Ascending aorta (tissue), 2 donors: ENCODE results near the gene PCNX1. TPM values are rescaled to one million over a fixed set of nuclear protein-coding genes. Genes with fewer than 3 reads are reported as not detected.

Experiments
- DNase-seq, 2 donors: peaks; one replicate each; pipeline ENCODE4 v3.0.0-alpha.2; 2019; ENCODE audit warnings: low spot score in 2 of 2
- H3K27ac ChIP-seq, 2 donors: fragments of 200-600 bp; sonication (generic); one replicate each; pipeline ENCODE4 v1.5.1; 2016 to 2017; ENCODE audit warnings: mild to moderate bottlenecking in 1 of 2
- H3K27me3 ChIP-seq: fragments of 200-600 bp; sonication (generic); one replicate; pipeline ENCODE4 v1.5.1; 2017
- H3K36me3 ChIP-seq, 2 donors: fragments of 200-600 bp; sonication (generic); one replicate each; pipeline ENCODE4 v1.5.1; 2016
- H3K4me1 ChIP-seq, 2 donors: fragments of 200-600 bp; sonication (generic); one replicate each; pipeline ENCODE4 v1.5.1; 2016 to 2017; ENCODE audit warnings: mild to moderate bottlenecking in 1 of 2
- H3K4me3 ChIP-seq, 2 donors: fragments of 200-600 bp; sonication (generic); one replicate each; pipeline ENCODE4 v1.5.1; 2016 to 2017; ENCODE audit warnings: mild to moderate bottlenecking in 1 of 2
- H3K9me3 ChIP-seq, 2 donors: fragments of 200-600 bp; sonication (generic); one replicate each; pipeline ENCODE4 v1.5.1; 2016
- CTCF ChIP-seq, 3 experiments: fragments of 200-600 bp in 2 of 3; fragments of 450-650 bp in 1 of 3; sonication (generic) in 2 of 3; IDR thresholded peaks; one replicate each; pipeline ENCODE4 v1.5.1; 2016 to 2019; ENCODE audit warnings: antibody characterized with exemption in 3 of 3, mild to moderate bottlenecking in 1 of 3, moderate library complexity in 1 of 3
- intact Hi-C: fragments of 100-400 bp; cut with DNase I; formaldehyde crosslinking; loops from one replicate; pipeline ENCODE4 v1.15.1; 2023
- total RNA-seq: library from RNA; depleted of rRNA; stranded (reverse); fragments of >200 nt; gene quantifications from one replicate; pipeline ENCODE4 v1.1.0, GENCODE V29; 2016

PCNX1 gene
- total RNA-seq, 1 donor from 2014 or later: 73.1 TPM

GRCh38 chr14:71096947-71097346 is 189.7 kb downstream of the PCNX1 start:
- peaks cover 3 to 30% of the 10 kb centered on the region in 2 donors for H3K36me3 ChIP-seq
- H3K4me1 ChIP-seq: no peaks in the 10 kb centered on the region
- no peak overlapping the region for H3K4me3 ChIP-seq
- TF ChIP-seq CTCF (IDR thresholded peaks at IDR 0.05): no peak
- H3K9me3 ChIP-seq: no peaks in the 10 kb centered on the region
- H3K27me3 ChIP-seq: no peaks in the 10 kb centered on the region
- intact Hi-C loops: no loop called here
- H3K27ac ChIP-seq: no peak overlapping the region
- no peak for DNase-seq

- DNase-seq: no peak
- no peak overlapping the region for H3K27ac ChIP-seq
- no peak overlapping the region for H3K4me3 ChIP-seq
- intact Hi-C loops: no loop called here
- H3K4me1 ChIP-seq: no peaks in the 10 kb centered on the region
- peak; percentile 19 to 69 (median 67) for TF ChIP-seq CTCF (IDR thresholded peaks at IDR 0.05)
- H3K9me3 ChIP-seq: no peaks in the 10 kb centered on the region
- H3K36me3 ChIP-seq: peaks cover 22 to 42% of the 10 kb centered on the region in 2 donors
- no peaks in the 10 kb centered on the region for H3K27me3 ChIP-seq
Observed at GRCh38 chr14:71103662-71104484, 196.6 kb downstream of the PCNX1 start.

GRCh38 chr14:71105177-71105576 is 197.9 kb downstream of the PCNX1 start:
- Histone ChIP-seq H3K27me3 (no peaks in the 10 kb centered on the region), H3K36me3 (peaks cover 22 to 54% of the 10 kb centered on the region in 2 donors), H3K9me3 (no peaks in the 10 kb centered on the region), H3K4me1 (no peaks in the 10 kb centered on the region), H3K27ac (no peak overlapping the region), H3K4me3 (no peak overlapping the region)
- no peak for DNase-seq
- intact Hi-C loops: no loop called here
- TF ChIP-seq CTCF (IDR thresholded peaks at IDR 0.05): no peak

DNA sequence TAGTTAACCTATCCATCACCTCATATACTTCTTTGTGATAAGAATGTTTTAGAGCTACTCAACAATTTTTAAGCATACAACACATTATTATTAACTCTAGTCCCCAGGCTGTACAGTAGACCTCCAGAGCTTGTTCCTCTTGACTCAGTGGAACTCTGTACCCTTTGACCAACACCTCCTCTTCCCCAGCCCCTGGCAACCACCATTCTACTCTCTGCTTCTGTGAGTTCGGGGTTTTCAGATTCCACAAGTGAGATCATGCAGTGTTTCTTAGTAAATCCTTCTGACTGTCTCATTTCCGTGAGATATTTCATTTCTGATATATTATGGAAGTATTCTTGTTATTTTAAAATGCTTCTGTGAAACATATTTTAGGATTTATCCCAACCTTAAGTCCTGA is 200.7 kb downstream of the PCNX1 start:
- no peak overlapping the region for H3K4me3 ChIP-seq
- no peaks in the 10 kb centered on the region for H3K9me3 ChIP-seq
- intact Hi-C loops: no loop called here
- H3K27ac ChIP-seq: no peak overlapping the region
- no peak for TF ChIP-seq CTCF (IDR thresholded peaks at IDR 0.05)
- no peaks in the 10 kb centered on the region for H3K4me1 ChIP-seq
- DNase-seq: no peak
- H3K27me3 ChIP-seq: no peaks in the 10 kb centered on the region
- peaks cover 27 to 55% of the 10 kb centered on the region in 2 donors for H3K36me3 ChIP-seq

DNA sequence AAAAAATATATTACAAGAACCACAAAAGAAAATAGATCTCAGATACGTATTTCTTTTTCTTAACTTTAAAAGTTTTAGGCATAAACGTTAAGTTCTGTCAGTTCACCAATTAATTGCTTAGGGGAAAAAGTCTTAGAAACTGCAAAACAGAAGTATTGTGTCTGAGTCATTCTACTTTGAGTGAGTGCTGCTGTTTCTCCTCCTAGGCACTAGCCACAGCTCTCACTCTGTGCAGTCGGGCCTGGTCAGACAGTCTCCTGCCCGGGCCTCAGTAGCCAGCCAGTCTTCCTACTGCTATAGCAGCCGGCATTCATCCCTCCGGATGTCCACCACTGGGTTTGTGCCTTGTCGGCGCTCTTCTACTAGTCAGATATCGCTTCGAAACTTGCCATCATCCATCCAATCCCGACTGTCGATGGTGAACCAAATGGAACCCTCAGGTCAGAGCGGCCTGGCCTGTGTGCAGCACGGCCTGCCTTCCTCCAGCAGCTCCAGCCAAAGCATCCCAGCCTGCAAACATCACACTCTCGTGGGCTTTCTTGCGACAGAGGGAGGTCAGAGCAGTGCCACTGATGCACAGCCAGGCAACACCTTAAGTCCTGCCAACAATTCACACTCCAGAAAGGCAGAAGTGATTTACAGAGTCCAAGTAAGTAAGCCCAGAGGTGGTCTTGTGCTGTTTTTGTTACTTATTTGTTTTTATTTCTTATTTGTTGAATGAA is 201.3 kb downstream of the PCNX1 start:
- Histone ChIP-seq H3K4me1 (no peaks in the 10 kb centered on the region), H3K36me3 (peaks cover 27 to 48% of the 10 kb centered on the region in 2 donors), H3K9me3 (no peaks in the 10 kb centered on the region), H3K27me3 (no peaks in the 10 kb centered on the region), H3K27ac (no peak overlapping the region), H3K4me3 (no peak overlapping the region)
- intact Hi-C loops: no loop called here
- no peak for DNase-seq
- no peak for TF ChIP-seq CTCF (IDR thresholded peaks at IDR 0.05)
